HepG2 (cell line): ENCODE results near the gene TCF7L2. TPM values are rescaled to one million over a fixed set of nuclear protein-coding genes. Genes with fewer than 3 reads are reported as not detected.

Source experiments
- ARID2 ChIP-seq: sonication (generic); formaldehyde crosslinking; IDR thresholded peaks from 2 replicates; pipeline ENCODE4 v1.8.1; 2022; ENCODE audit warnings: mild to moderate bottlenecking, missing genetic modification reagents, borderline replicate concordance
- CHCHD3 ChIP-seq: sonication (generic); formaldehyde crosslinking; IDR thresholded peaks from 2 replicates; pipeline ENCODE4 v1.8.0; 2022; ENCODE audit warnings: mild to moderate bottlenecking, missing genetic modification reagents, moderate library complexity
- KAT8 ChIP-seq: IDR thresholded peaks from 2 replicates; pipeline ENCODE4 v1.6.1; 2016; ENCODE audit warnings: missing genetic modification reagents, missing compliant biosample characterization
- PAX8 ChIP-seq: sonication (generic); formaldehyde crosslinking; IDR thresholded peaks from 2 replicates; pipeline ENCODE4 v1.8.0; 2022; ENCODE audit warnings: mild to moderate bottlenecking, missing genetic modification reagents, borderline replicate concordance
- PPARG ChIP-seq: conservative IDR thresholded peaks from 2 replicates; pipeline ENCODE4 v1.6.1; 2016; ENCODE audit warnings: missing biosample characterization, missing genetic modification reagents
- RFX5 ChIP-seq: IDR thresholded peaks from 2 replicates; pipeline ENCODE4 v1.6.1; 2011; ENCODE audit warnings: low read depth, low read length, improper control_type of control experiment
- RFXAP ChIP-seq: sonication (generic); formaldehyde crosslinking; IDR thresholded peaks from 2 replicates; pipeline ENCODE4 v1.4.0; 2020; ENCODE audit warnings: missing genetic modification reagents, borderline replicate concordance
- TCF7L2 ChIP-seq: IDR thresholded peaks from 2 replicates; pipeline ENCODE4 v1.6.1; 2011; ENCODE audit warnings: mild to moderate bottlenecking, low read depth, low read length, moderate library complexity
- TOPORS ChIP-seq: sonication (generic); formaldehyde crosslinking; IDR thresholded peaks from 2 replicates; pipeline ENCODE4 v1.8.0; 2023; ENCODE audit warnings: mild to moderate bottlenecking, missing genetic modification reagents
- ZBTB38 ChIP-seq: sonication (generic); formaldehyde crosslinking; IDR thresholded peaks from 2 replicates; pipeline ENCODE4 v1.5.1; 2020; ENCODE audit warnings: mild to moderate bottlenecking, missing genetic modification reagents
- ZFP90 ChIP-seq: sonication (generic); formaldehyde crosslinking; IDR thresholded peaks from 2 replicates; pipeline ENCODE4 v1.8.0; 2022; ENCODE audit warnings: missing genetic modification reagents, mild to moderate bottlenecking, inconsistent platforms, borderline replicate concordance
- ZNF282 ChIP-seq: fragments of 450-650 bp; IDR thresholded peaks from 2 replicates; pipeline ENCODE4 v1.6.1; 2018; ENCODE audit not compliant: partially characterized antibody
- ZNF337 ChIP-seq: sonication (generic); formaldehyde crosslinking; IDR thresholded peaks from 2 replicates; pipeline ENCODE4 v1.5.1; 2020; ENCODE audit warnings: missing genetic modification reagents, low read depth, mild to moderate bottlenecking, borderline replicate concordance
- ZNF549 ChIP-seq: sonication (generic); formaldehyde crosslinking; IDR thresholded peaks from 2 replicates; pipeline ENCODE4 v1.5.0; 2020; ENCODE audit warnings: missing genetic modification reagents
- ZNF891 ChIP-seq: sonication (generic); formaldehyde crosslinking; IDR thresholded peaks from 2 replicates; pipeline ENCODE4 v1.5.0; 2020; ENCODE audit warnings: mild to moderate bottlenecking, missing genetic modification reagents
- polyA plus RNA-seq, 8 experiments: library from polyadenylated mRNA; depleted of rRNA in 3 of 8; stranded (reverse) in 7 of 8; unstranded in 1 of 8; fragments of >200 nt; fragmentation: Illumina TruSeq in 4 of 8; extraction: Trizol in 4 of 8; gene quantifications; 2 replicates each; pipeline versions ENCODE4 v1.2.1 to v1.2.3, GENCODE V29; 2011 to 2016; ENCODE audit warnings: low read depth in 4 of 8, missing spikeins in 1 of 8, mixed read lengths in 1 of 8; ENCODE audit not compliant: insufficient read depth in 1 of 8
- total RNA-seq, 5 experiments: library from RNA; depleted of rRNA; stranded (reverse); fragments of >200 nt; fragmentation: Illumina TruSeq; extraction: Trizol; gene quantifications; 2 replicates each; pipeline ENCODE4 v1.2.3, GENCODE V29; 2016; ENCODE audit warnings: low read depth in 1 of 5
- TF ChIP-seq, protein P1 (sequence below): sonication (generic); formaldehyde crosslinking; IDR thresholded peaks from 2 replicates; pipeline ENCODE4 v1.4.0; 2020; ENCODE audit warnings: mild to moderate bottlenecking, missing genetic modification reagents
- TF ChIP-seq, protein P2 (sequence below): sonication (generic); formaldehyde crosslinking; IDR thresholded peaks from 2 replicates; pipeline ENCODE4 v1.4.0; 2020; ENCODE audit warnings: missing genetic modification reagents
- TF ChIP-seq, protein P3 (sequence below): sonication (generic); formaldehyde crosslinking; IDR thresholded peaks from 2 replicates; pipeline ENCODE4 v1.9.0; 2021; ENCODE audit warnings: mild to moderate bottlenecking, missing genetic modification reagents

TCF7L2 gene
- total and polyA plus RNA-seq, 2 of the 13 experiments (the other 11 are each of a cell fraction or from before 2014, with no cell fraction given), result 3.9 to 13.7 TPM

DNA sequence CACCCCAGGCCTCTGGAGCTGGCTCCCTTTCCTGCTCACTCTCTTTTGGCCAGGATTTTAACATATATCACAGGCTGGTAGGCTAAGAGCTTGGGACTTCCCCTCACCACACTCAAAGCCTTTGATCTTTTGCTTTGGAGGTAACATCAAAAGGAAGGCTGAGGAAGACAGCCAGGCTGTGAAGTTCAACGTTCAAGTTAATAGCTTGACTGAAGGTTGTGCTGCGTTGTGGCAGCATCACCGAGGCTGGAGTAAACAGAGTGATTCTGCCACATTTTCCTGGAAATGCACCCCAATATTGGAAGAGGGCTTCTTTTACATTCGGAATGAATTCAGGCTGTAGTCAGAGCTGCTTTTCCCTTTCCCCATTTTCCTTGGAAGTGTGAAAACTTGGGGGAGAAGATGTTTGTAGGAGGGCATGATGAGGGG is 57.3 kb downstream of the TCF7L2 start (continued):
- no peak for TF ChIP-seq RFX5
- TF ChIP-seq, protein P1, sequence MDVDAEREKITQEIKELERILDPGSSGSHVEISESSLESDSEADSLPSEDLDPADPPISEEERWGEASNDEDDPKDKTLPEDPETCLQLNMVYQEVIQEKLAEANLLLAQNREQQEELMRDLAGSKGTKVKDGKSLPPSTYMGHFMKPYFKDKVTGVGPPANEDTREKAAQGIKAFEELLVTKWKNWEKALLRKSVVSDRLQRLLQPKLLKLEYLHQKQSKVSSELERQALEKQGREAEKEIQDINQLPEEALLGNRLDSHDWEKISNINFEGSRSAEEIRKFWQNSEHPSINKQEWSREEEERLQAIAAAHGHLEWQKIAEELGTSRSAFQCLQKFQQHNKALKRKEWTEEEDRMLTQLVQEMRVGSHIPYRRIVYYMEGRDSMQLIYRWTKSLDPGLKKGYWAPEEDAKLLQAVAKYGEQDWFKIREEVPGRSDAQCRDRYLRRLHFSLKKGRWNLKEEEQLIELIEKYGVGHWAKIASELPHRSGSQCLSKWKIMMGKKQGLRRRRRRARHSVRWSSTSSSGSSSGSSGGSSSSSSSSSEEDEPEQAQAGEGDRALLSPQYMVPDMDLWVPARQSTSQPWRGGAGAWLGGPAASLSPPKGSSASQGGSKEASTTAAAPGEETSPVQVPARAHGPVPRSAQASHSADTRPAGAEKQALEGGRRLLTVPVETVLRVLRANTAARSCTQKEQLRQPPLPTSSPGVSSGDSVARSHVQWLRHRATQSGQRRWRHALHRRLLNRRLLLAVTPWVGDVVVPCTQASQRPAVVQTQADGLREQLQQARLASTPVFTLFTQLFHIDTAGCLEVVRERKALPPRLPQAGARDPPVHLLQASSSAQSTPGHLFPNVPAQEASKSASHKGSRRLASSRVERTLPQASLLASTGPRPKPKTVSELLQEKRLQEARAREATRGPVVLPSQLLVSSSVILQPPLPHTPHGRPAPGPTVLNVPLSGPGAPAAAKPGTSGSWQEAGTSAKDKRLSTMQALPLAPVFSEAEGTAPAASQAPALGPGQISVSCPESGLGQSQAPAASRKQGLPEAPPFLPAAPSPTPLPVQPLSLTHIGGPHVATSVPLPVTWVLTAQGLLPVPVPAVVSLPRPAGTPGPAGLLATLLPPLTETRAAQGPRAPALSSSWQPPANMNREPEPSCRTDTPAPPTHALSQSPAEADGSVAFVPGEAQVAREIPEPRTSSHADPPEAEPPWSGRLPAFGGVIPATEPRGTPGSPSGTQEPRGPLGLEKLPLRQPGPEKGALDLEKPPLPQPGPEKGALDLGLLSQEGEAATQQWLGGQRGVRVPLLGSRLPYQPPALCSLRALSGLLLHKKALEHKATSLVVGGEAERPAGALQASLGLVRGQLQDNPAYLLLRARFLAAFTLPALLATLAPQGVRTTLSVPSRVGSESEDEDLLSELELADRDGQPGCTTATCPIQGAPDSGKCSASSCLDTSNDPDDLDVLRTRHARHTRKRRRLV (CRISPR knock-in tag), result no peak
- no peak for TF ChIP-seq ZNF282
- TF ChIP-seq, protein P2, sequence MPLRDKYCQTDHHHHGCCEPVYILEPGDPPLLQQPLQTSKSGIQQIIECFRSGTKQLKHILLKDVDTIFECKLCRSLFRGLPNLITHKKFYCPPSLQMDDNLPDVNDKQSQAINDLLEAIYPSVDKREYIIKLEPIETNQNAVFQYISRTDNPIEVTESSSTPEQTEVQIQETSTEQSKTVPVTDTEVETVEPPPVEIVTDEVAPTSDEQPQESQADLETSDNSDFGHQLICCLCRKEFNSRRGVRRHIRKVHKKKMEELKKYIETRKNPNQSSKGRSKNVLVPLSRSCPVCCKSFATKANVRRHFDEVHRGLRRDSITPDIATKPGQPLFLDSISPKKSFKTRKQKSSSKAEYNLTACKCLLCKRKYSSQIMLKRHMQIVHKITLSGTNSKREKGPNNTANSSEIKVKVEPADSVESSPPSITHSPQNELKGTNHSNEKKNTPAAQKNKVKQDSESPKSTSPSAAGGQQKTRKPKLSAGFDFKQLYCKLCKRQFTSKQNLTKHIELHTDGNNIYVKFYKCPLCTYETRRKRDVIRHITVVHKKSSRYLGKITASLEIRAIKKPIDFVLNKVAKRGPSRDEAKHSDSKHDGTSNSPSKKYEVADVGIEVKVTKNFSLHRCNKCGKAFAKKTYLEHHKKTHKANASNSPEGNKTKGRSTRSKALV (CRISPR knock-in tag), result no peak
- no peak for TF ChIP-seq TOPORS
- TF ChIP-seq ZNF549 (CRISPR knock-in tag), result no peak
- no peak for TF ChIP-seq CHCHD3
- TF ChIP-seq PPARG (CRISPR knock-in tag), result peak; percentile 83
- no peak for TF ChIP-seq ZNF337 (CRISPR knock-in tag)
- no peak; the same call in 1 of the 2 replicates for TF ChIP-seq RFXAP
- TF ChIP-seq, protein P3, sequence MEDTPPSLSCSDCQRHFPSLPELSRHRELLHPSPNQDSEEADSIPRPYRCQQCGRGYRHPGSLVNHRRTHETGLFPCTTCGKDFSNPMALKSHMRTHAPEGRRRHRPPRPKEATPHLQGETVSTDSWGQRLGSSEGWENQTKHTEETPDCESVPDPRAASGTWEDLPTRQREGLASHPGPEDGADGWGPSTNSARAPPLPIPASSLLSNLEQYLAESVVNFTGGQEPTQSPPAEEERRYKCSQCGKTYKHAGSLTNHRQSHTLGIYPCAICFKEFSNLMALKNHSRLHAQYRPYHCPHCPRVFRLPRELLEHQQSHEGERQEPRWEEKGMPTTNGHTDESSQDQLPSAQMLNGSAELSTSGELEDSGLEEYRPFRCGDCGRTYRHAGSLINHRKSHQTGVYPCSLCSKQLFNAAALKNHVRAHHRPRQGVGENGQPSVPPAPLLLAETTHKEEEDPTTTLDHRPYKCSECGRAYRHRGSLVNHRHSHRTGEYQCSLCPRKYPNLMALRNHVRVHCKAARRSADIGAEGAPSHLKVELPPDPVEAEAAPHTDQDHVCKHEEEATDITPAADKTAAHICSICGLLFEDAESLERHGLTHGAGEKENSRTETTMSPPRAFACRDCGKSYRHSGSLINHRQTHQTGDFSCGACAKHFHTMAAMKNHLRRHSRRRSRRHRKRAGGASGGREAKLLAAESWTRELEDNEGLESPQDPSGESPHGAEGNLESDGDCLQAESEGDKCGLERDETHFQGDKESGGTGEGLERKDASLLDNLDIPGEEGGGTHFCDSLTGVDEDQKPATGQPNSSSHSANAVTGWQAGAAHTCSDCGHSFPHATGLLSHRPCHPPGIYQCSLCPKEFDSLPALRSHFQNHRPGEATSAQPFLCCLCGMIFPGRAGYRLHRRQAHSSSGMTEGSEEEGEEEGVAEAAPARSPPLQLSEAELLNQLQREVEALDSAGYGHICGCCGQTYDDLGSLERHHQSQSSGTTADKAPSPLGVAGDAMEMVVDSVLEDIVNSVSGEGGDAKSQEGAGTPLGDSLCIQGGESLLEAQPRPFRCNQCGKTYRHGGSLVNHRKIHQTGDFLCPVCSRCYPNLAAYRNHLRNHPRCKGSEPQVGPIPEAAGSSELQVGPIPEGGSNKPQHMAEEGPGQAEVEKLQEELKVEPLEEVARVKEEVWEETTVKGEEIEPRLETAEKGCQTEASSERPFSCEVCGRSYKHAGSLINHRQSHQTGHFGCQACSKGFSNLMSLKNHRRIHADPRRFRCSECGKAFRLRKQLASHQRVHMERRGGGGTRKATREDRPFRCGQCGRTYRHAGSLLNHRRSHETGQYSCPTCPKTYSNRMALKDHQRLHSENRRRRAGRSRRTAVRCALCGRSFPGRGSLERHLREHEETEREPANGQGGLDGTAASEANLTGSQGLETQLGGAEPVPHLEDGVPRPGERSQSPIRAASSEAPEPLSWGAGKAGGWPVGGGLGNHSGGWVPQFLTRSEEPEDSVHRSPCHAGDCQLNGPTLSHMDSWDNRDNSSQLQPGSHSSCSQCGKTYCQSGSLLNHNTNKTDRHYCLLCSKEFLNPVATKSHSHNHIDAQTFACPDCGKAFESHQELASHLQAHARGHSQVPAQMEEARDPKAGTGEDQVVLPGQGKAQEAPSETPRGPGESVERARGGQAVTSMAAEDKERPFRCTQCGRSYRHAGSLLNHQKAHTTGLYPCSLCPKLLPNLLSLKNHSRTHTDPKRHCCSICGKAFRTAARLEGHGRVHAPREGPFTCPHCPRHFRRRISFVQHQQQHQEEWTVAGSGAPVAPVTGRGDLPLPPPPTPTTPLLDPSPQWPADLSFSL, result no peak
- TF ChIP-seq PAX8 (CRISPR knock-in tag), result no peak
- no peak for TF ChIP-seq ARID2 (CRISPR knock-in tag)
- peak; percentile 94 for TF ChIP-seq TCF7L2
- peak; percentile 62 for TF ChIP-seq KAT8
- TF ChIP-seq ZBTB38 (CRISPR knock-in tag), result no peak
- no peak for TF ChIP-seq ZFP90 (CRISPR knock-in tag)
- peak; percentile 72; the same call in 1 of the 2 replicates for TF ChIP-seq ZNF891 (CRISPR knock-in tag)
